GM12878 (cell line): Measurements from ENCODE around the gene PRKX. TPM values are rescaled to one million over a fixed set of nuclear protein-coding genes. Genes with fewer than 3 reads are reported as not detected.

Experiments
- ATAC-seq: fragments of 200-7000 bp; cut with Tn5 transposase; 3 replicates; pipeline ENCODE4 v1.9.1; 2020; ENCODE audit warnings: mild to moderate bottlenecking, moderate library complexity
- BruUV-seq: library from RNA; stranded (reverse); fragments of 400-500 nt; replicated peaks from 2 replicates; lab custom pipeline; 2021; lab: Mats Ljungman, UMichigan
- CTCF ChIA-PET: fragments of 300-600 bp; sonication (Branson Sonifier 250); formaldehyde crosslinking; extraction: SDS; loops from one replicate; lab custom pipeline; 2021; ENCODE audit warnings: inconsistent platforms; lab: Yijun Ruan, JAX
- POLR2A ChIA-PET: fragments of 350-600 bp; formaldehyde crosslinking; extraction: SDS; loops from one replicate; lab custom pipeline; 2021; ENCODE audit warnings: inconsistent platforms; lab: Charles Lee
- RAD21 ChIA-PET: fragments of 300-600 bp; sonication (Branson Sonifier 250); formaldehyde crosslinking; loops from one replicate; lab custom pipeline; 2023; ENCODE audit warnings: antibody characterized with exemption; ENCODE audit not compliant: unreplicated experiment; lab: Charles Lee
- SMC1A ChIA-PET: fragments of 300-600 bp; sonication (Branson Sonifier 250); formaldehyde crosslinking; loops from one replicate; lab custom pipeline; 2023; ENCODE audit not compliant: unreplicated experiment, uncharacterized antibody; lab: Charles Lee
- DNase-seq: peaks from one replicate; pipeline ENCODE4 v3.0.0-alpha.2; 2011; ENCODE audit warnings: low read depth, low spot score
- FAIRE-seq: peaks from 3 replicates; lab custom pipeline; 2011; peaks lifted over from hg19 to GRCh38; lab: Jason Lieb, UNC
- H2AFZ ChIP-seq: 2 replicates; pipeline ENCODE4 v1.6.0; 2011; ENCODE audit warnings: low read depth, low read length, control low read depth; ENCODE audit not compliant: control insufficient read depth
- H3K27ac ChIP-seq: 2 replicates; pipeline ENCODE4 v1.5.1; 2011; ENCODE audit warnings: control low read depth; ENCODE audit not compliant: control insufficient read depth, insufficient read depth
- H3K27me3 ChIP-seq, 2 experiments: replicated peaks in 1 of 2; 2 replicates each; pipeline versions ENCODE4 v1.6.0 to v1.6.1; 2011; ENCODE audit warnings: low read length in 1 of 2; ENCODE audit not compliant: control insufficient read depth in 2 of 2, insufficient read depth in 2 of 2
- H3K36me3 ChIP-seq, 2 experiments: 2 replicates each; pipeline ENCODE4 v1.5.1; 2011; ENCODE audit warnings: low read length in 1 of 2; ENCODE audit not compliant: control insufficient read depth in 2 of 2, insufficient read depth in 2 of 2
- H3K4me1 ChIP-seq: 2 replicates; pipeline ENCODE4 v1.6.1; 2011; ENCODE audit warnings: mild to moderate bottlenecking, low read length, moderate library complexity, mixed read lengths; ENCODE audit not compliant: control insufficient read depth, insufficient read depth
- H3K4me2 ChIP-seq: 2 replicates; pipeline ENCODE4 v1.6.0; 2011; ENCODE audit warnings: control low read depth; ENCODE audit not compliant: control insufficient read depth, insufficient read depth
- H3K4me3 ChIP-seq: fragments of 200-600 bp; sonication (generic); 2 replicates; pipeline ENCODE4 v1.5.1; 2016
- H3K79me2 ChIP-seq: 2 replicates; pipeline ENCODE4 v1.6.0; 2011; ENCODE audit warnings: low read length; ENCODE audit not compliant: control insufficient read depth, insufficient read depth
- H3K9ac ChIP-seq: 2 replicates; pipeline ENCODE4 v1.8.0; 2011; ENCODE audit warnings: low read length, control low read depth, mixed read lengths; ENCODE audit not compliant: control insufficient read depth, insufficient read depth
- H3K9me3 ChIP-seq: replicated peaks from 3 replicates; pipeline ENCODE4 v1.5.1; 2011; ENCODE audit warnings: mild to moderate bottlenecking, low read length; ENCODE audit not compliant: control insufficient read depth, insufficient read depth
- H4K20me1 ChIP-seq: 2 replicates; pipeline ENCODE4 v1.6.0; 2011; ENCODE audit not compliant: control insufficient read depth, insufficient read depth
- CBFB ChIP-seq: IDR thresholded peaks from 2 replicates; pipeline ENCODE4 v1.6.1; 2016; ENCODE audit warnings: antibody characterized with exemption, low read depth
- JUND ChIP-seq: IDR thresholded peaks from 2 replicates; pipeline ENCODE4 v1.6.1; 2012; ENCODE audit warnings: low read depth, mild to moderate bottlenecking, low read length, improper control_type of control experiment, moderate library complexity
- LARP7 ChIP-seq: fragments of 450-650 bp; IDR thresholded peaks from 2 replicates; pipeline ENCODE4 v1.6.1; 2017; ENCODE audit warnings: mild to moderate bottlenecking
- MTA3 ChIP-seq: IDR thresholded peaks from 2 replicates; pipeline ENCODE4 v1.6.1; 2012; ENCODE audit warnings: low read length, inconsistent platforms, borderline replicate concordance
- NFIC ChIP-seq: IDR thresholded peaks from 2 replicates; pipeline ENCODE4 v1.6.1; 2012; ENCODE audit warnings: low read depth, mild to moderate bottlenecking, inconsistent platforms, low read length, moderate library complexity
- NFYA ChIP-seq: IDR thresholded peaks from 2 replicates; pipeline ENCODE4 v1.6.1; 2011; ENCODE audit warnings: low read depth, mild to moderate bottlenecking, low read length, improper control_type of control experiment, borderline replicate concordance
- SMAD5 ChIP-seq: IDR thresholded peaks from 2 replicates; pipeline ENCODE4 v1.6.1; 2016; ENCODE audit warnings: antibody characterized with exemption, low read depth
- ZBED1 ChIP-seq: IDR thresholded peaks from 2 replicates; pipeline ENCODE4 v1.6.1; 2016; ENCODE audit warnings: borderline replicate concordance
- WGBS: methylation state at CpG from one replicate; pipeline ENCODE4 v1.1.6; 2016; ENCODE audit warnings: low lambda C conversion rate; ENCODE audit not compliant: insufficient replicate concordance, insufficient coverage; ENCODE audit errors: missing lambda C conversion rate; 5-methylcytosine and 5-hydroxymethylcytosine counted together
- in situ Hi-C: fragments of 300-500 bp; cut with MboI; formaldehyde crosslinking; loops from 9 replicates; pipeline ENCODE4 v1.14.3; 2018; ENCODE audit warnings: mixed read lengths
- intact Hi-C: fragments of 100-400 bp; cut with micrococcal nuclease; formaldehyde crosslinking; loops from one replicate; pipeline ENCODE4 v1.14.2; 2022; ENCODE audit not compliant: unreplicated experiment
- polyA plus RNA-seq, 11 experiments: library from polyadenylated mRNA; depleted of rRNA in 4 of 11; unstranded in 6 of 11; stranded (reverse) in 5 of 11; fragments of >200 nt; fragmentation: Nextera tagmentation in 4 of 11; fragmentation: Illumina TruSeq in 1 of 11; extraction: Ambion mirVana in 4 of 11; extraction: Trizol in 1 of 11; gene quantifications; 1 replicate in 1 of 11; 2 replicates in 10 of 11; pipeline versions ENCODE4 v1.2.1 to v1.2.3, GENCODE V29; 2011 to 2016; ENCODE audit warnings: inconsistent platforms in 2 of 11, missing spikeins in 2 of 11, low read depth in 1 of 11
- total RNA-seq, 4 experiments: library from RNA; depleted of rRNA in 3 of 4; stranded (reverse); fragments of >200 nt in 3 of 4; fragmentation: Illumina TruSeq in 1 of 4; extraction: Trizol in 1 of 4; gene quantifications; 2 replicates each; pipeline versions ENCODE4 v1.2.1 to v1.2.3, GENCODE V29; 2013 to 2021
- TF ChIP-seq, protein P1 (sequence below): fragments of 450-650 bp; IDR thresholded peaks from 2 replicates; pipeline ENCODE4 v1.6.1; 2014; ENCODE audit warnings: mild to moderate bottlenecking
- TF ChIP-seq, protein P2 (sequence below): fragments of 450-650 bp; IDR thresholded peaks from 2 replicates; pipeline ENCODE4 v1.6.1; 2016; ENCODE audit warnings: mild to moderate bottlenecking
- TF ChIP-seq, protein P3 (sequence below): fragments of 150-350 bp; IDR thresholded peaks from 2 replicates; pipeline ENCODE4 v1.6.1; 2014; ENCODE audit warnings: mild to moderate bottlenecking, low read depth, low read length
- TF ChIP-seq, protein P4 (sequence below): IDR thresholded peaks from 2 replicates; pipeline ENCODE4 v1.6.1; 2012; ENCODE audit warnings: improper control_type of control experiment, low read depth, low read length; ENCODE audit not compliant: insufficient replicate concordance

The PRKX gene
- total and polyA plus RNA-seq, 10 of the 15 experiments (the other 5 are each of a cell fraction or from before 2014, with no cell fraction given): 3.9 to 45.3 (median 23.9) TPM

DNA sequence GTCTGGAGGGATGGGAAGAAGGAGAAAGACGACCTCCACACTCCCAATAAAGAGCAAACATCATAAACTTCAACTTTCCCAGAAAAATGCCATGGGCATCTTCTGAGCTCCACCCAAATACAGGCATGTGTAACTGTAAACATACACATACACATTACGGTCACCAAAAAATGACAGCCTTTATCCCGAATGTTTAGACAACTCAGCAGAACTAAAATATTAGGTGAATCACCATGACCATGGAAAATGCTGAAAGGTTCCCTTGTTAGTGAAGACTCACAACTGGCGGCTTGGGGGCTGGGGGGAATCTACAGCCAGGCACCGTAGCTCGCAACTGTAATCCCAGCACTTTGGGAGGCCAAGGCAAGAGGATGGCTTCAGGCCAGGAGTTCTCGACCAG lies 33.0 kb downstream of the PRKX start:
- H2AFZ ChIP-seq: no peak overlapping the region
- CTCF ChIA-PET: no interaction called here
- H3K36me3 ChIP-seq: no peaks in the 10 kb centered on the region
- H3K4me2 ChIP-seq: no peak overlapping the region
- SMC1A ChIA-PET: no interaction called here
- no peak overlapping the region for H3K27ac ChIP-seq
- FAIRE-seq (no peak), DNase-seq (no peak), ATAC-seq (no peak)
- H3K79me2 ChIP-seq: no peaks in the 10 kb centered on the region; the same call in 1 of the 2 replicates
- H4K20me1 ChIP-seq: no peaks in the 10 kb centered on the region
- intact Hi-C loops: no loop called here
- no peaks in the 10 kb centered on the region for H3K4me1 ChIP-seq
- POLR2A ChIA-PET: no interaction called here
- TF ChIP-seq ZBED1 (no peak), JUND (no peak), CBFB (no peak), SMAD5 (no peak), LARP7 (no peak), NFYA (no peak), NFIC (no peak), MTA3 (no peak)
- TF ChIP-seq, protein P1, sequence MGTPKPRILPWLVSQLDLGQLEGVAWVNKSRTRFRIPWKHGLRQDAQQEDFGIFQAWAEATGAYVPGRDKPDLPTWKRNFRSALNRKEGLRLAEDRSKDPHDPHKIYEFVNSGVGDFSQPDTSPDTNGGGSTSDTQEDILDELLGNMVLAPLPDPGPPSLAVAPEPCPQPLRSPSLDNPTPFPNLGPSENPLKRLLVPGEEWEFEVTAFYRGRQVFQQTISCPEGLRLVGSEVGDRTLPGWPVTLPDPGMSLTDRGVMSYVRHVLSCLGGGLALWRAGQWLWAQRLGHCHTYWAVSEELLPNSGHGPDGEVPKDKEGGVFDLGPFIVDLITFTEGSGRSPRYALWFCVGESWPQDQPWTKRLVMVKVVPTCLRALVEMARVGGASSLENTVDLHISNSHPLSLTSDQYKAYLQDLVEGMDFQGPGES: no peak
- TF ChIP-seq, protein P2, sequence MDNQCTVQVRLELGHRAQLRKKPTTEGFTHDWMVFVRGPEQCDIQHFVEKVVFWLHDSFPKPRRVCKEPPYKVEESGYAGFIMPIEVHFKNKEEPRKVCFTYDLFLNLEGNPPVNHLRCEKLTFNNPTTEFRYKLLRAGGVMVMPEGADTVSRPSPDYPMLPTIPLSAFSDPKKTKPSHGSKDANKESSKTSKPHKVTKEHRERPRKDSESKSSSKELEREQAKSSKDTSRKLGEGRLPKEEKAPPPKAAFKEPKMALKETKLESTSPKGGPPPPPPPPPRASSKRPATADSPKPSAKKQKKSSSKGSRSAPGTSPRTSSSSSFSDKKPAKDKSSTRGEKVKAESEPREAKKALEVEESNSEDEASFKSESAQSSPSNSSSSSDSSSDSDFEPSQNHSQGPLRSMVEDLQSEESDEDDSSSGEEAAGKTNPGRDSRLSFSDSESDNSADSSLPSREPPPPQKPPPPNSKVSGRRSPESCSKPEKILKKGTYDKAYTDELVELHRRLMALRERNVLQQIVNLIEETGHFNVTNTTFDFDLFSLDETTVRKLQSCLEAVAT: no peak
- TF ChIP-seq, protein P3, sequence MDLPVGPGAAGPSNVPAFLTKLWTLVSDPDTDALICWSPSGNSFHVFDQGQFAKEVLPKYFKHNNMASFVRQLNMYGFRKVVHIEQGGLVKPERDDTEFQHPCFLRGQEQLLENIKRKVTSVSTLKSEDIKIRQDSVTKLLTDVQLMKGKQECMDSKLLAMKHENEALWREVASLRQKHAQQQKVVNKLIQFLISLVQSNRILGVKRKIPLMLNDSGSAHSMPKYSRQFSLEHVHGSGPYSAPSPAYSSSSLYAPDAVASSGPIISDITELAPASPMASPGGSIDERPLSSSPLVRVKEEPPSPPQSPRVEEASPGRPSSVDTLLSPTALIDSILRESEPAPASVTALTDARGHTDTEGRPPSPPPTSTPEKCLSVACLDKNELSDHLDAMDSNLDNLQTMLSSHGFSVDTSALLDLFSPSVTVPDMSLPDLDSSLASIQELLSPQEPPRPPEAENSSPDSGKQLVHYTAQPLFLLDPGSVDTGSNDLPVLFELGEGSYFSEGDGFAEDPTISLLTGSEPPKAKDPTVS: no peak
- TF ChIP-seq, protein P4, sequence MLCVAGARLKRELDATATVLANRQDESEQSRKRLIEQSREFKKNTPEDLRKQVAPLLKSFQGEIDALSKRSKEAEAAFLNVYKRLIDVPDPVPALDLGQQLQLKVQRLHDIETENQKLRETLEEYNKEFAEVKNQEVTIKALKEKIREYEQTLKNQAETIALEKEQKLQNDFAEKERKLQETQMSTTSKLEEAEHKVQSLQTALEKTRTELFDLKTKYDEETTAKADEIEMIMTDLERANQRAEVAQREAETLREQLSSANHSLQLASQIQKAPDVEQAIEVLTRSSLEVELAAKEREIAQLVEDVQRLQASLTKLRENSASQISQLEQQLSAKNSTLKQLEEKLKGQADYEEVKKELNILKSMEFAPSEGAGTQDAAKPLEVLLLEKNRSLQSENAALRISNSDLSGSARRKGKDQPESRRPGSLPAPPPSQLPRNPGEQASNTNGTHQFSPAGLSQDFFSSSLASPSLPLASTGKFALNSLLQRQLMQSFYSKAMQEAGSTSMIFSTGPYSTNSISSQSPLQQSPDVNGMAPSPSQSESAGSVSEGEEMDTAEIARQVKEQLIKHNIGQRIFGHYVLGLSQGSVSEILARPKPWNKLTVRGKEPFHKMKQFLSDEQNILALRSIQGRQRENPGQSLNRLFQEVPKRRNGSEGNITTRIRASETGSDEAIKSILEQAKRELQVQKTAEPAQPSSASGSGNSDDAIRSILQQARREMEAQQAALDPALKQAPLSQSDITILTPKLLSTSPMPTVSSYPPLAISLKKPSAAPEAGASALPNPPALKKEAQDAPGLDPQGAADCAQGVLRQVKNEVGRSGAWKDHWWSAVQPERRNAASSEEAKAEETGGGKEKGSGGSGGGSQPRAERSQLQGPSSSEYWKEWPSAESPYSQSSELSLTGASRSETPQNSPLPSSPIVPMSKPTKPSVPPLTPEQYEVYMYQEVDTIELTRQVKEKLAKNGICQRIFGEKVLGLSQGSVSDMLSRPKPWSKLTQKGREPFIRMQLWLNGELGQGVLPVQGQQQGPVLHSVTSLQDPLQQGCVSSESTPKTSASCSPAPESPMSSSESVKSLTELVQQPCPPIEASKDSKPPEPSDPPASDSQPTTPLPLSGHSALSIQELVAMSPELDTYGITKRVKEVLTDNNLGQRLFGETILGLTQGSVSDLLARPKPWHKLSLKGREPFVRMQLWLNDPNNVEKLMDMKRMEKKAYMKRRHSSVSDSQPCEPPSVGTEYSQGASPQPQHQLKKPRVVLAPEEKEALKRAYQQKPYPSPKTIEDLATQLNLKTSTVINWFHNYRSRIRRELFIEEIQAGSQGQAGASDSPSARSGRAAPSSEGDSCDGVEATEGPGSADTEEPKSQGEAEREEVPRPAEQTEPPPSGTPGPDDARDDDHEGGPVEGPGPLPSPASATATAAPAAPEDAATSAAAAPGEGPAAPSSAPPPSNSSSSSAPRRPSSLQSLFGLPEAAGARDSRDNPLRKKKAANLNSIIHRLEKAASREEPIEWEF: no peak
- no TSS peak for BruUV-seq
- H3K27me3 ChIP-seq: no peaks in the 10 kb centered on the region
- in situ Hi-C loops: no loop called here
- H3K9me3 ChIP-seq: no peaks in the 10 kb centered on the region
- WGBS: 85% methylated on average over 7 of the region's 7 CpGs
- no peak overlapping the region for H3K9ac ChIP-seq
- RAD21 ChIA-PET: no interaction called here
- H3K4me3 ChIP-seq: no peak overlapping the region
